ENCODE results near the gene BCAR1.

GRCh38 chr16:75203667-75204409 lies 47.6 kb downstream of the BCAR1 start:
- TF ChIP-seq POLR2AphosphoS5 (IDR thresholded peaks at IDR 0.05), result no peak
- TF ChIP-seq CTCF (IDR thresholded peaks at IDR 0.05), result no peak

Data from transverse colon (tissue), 4 donors.